Hepatocyte (in vitro differentiated cells): Measurements from ENCODE around the gene METTL14. TPM values are rescaled to one million over a fixed set of nuclear protein-coding genes. Genes with fewer than 3 reads are reported as not detected.
A peak's percentile ranks its signal among the peaks of the same experiment; 100 is the strongest.

Experiments
- DNase-seq: peaks from one replicate; pipeline ENCODE4 v3.0.0-alpha.2; 2016; ENCODE audit warnings: low spot score
- H2AFZ ChIP-seq: fragments of 200-600 bp; sonication (generic); 2 replicates; pipeline ENCODE4 v1.6.0; 2016; ENCODE audit warnings: antibody characterized with exemption, mild to moderate bottlenecking
- H3K27ac ChIP-seq: fragments of 200-600 bp; sonication (generic); 2 replicates; pipeline ENCODE4 v1.5.1; 2016; ENCODE audit warnings: mild to moderate bottlenecking
- H3K27me3 ChIP-seq: fragments of 200-600 bp; sonication (generic); 2 replicates; pipeline ENCODE4 v1.6.1; 2016
- H3K36me3 ChIP-seq: fragments of 200-600 bp; sonication (generic); replicated peaks from 2 replicates; pipeline ENCODE4 v1.5.1; 2016; ENCODE audit warnings: low read depth; ENCODE audit not compliant: insufficient read depth
- H3K4me1 ChIP-seq: fragments of 200-600 bp; sonication (generic); 2 replicates; pipeline ENCODE4 v1.5.1; 2016; ENCODE audit warnings: mild to moderate bottlenecking, moderate library complexity; ENCODE audit not compliant: insufficient read depth
- H3K4me2 ChIP-seq: fragments of 200-600 bp; sonication (generic); 2 replicates; pipeline ENCODE4 v1.6.0; 2016
- H3K4me3 ChIP-seq: fragments of 200-600 bp; sonication (generic); 2 replicates; pipeline ENCODE4 v1.5.1; 2016; ENCODE audit warnings: mild to moderate bottlenecking
- H3K79me2 ChIP-seq: fragments of 200-600 bp; sonication (generic); 2 replicates; pipeline ENCODE4 v1.6.0; 2017; ENCODE audit warnings: mild to moderate bottlenecking
- H3K9me2 ChIP-seq: fragments of 200-600 bp; sonication (generic); replicated peaks from 2 replicates; pipeline ENCODE4 v1.6.0; 2017; ENCODE audit warnings: mild to moderate bottlenecking; ENCODE audit not compliant: insufficient read depth
- H3K9me3 ChIP-seq: fragments of 200-600 bp; sonication (generic); 2 replicates; pipeline ENCODE4 v1.5.1; 2016; ENCODE audit warnings: low read depth, mild to moderate bottlenecking
- H4K20me1 ChIP-seq: fragments of 200-600 bp; sonication (generic); 2 replicates; pipeline ENCODE4 v1.6.0; 2016; ENCODE audit warnings: mild to moderate bottlenecking; ENCODE audit not compliant: insufficient read depth, poor library complexity, severe bottlenecking
- EZH2 ChIP-seq: fragments of 200-600 bp; sonication (generic); IDR thresholded peaks from 2 replicates; pipeline ENCODE4 v1.6.1; 2016; ENCODE audit warnings: antibody characterized with exemption, mild to moderate bottlenecking, borderline replicate concordance
- EZH2phosphoT487 ChIP-seq: fragments of 200-600 bp; sonication (generic); IDR thresholded peaks from one replicate; pipeline ENCODE4 v1.6.1; 2018; ENCODE audit warnings: antibody characterized with exemption, mild to moderate bottlenecking, low read depth, moderate library complexity; ENCODE audit not compliant: unreplicated experiment, severe bottlenecking
- WGBS: methylation state at CpG from one replicate; pipeline ENCODE4 v1.1.6; 2016; ENCODE audit warnings: low lambda C conversion rate; ENCODE audit errors: missing lambda C conversion rate; 5-methylcytosine and 5-hydroxymethylcytosine counted together
- polyA plus RNA-seq: library from polyadenylated mRNA; unstranded; fragments of >200 nt; fragmentation: Nextera tagmentation; extraction: Ambion mirVana; gene quantifications from 2 replicates; pipeline ENCODE4 v1.2.1, GENCODE V29; 2016
- total RNA-seq: library from RNA; depleted of rRNA; stranded (reverse); fragments of >200 nt; gene quantifications from 2 replicates; pipeline ENCODE4 v1.2.3, GENCODE V29; 2014
- TF ChIP-seq, protein P1 (sequence below): fragments of 200-600 bp; sonication (generic); IDR thresholded peaks from 2 replicates; pipeline ENCODE4 v1.5.1; 2016; ENCODE audit warnings: antibody characterized with exemption, mild to moderate bottlenecking; ENCODE audit not compliant: poor library complexity

The METTL14 gene
- total and polyA plus RNA-seq, 2 experiments from 2014 or later = 18.3 to 24.4 TPM

DNA sequence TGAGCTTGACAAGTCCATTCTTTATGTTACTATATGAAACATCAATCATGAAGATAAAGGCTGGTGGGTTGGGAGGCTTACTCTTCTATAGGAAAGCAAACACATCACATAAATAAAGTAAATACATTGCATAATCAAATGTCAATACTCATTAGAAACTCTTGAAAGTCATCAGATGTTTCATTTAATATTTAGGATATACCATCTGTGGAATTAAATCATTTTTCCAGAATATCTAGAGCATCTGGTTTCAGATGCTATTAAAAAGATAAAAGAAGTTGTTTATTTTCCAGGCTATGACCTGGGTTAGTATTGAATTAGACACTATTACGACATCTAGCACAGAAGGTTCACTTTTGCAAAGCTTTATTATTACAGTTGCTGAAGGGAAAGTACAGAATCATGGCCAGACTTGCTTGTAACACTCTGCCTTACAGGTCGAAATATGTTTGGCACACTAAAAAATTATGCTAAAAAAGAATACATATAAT, 72.6 kb downstream of the METTL14 start:
- peaks cover 2% of the 10 kb centered on the region for H3K79me2 ChIP-seq
- H2AFZ ChIP-seq = no peak overlapping the region
- H3K9me3 ChIP-seq = no peaks in the 10 kb centered on the region
- H4K20me1 ChIP-seq = no peaks in the 10 kb centered on the region
- no peaks in the 10 kb centered on the region for H3K9me2 ChIP-seq
- no peak overlapping the region for H3K4me3 ChIP-seq
- peak overlapping the region; percentile 15 for H3K4me2 ChIP-seq
- no peaks in the 10 kb centered on the region for H3K36me3 ChIP-seq
- WGBS = 65% methylated on average over 2 of the region's 2 CpGs
- TF ChIP-seq EZH2phosphoT487 (no peak), EZH2 (no peak)
- TF ChIP-seq, protein P1, sequence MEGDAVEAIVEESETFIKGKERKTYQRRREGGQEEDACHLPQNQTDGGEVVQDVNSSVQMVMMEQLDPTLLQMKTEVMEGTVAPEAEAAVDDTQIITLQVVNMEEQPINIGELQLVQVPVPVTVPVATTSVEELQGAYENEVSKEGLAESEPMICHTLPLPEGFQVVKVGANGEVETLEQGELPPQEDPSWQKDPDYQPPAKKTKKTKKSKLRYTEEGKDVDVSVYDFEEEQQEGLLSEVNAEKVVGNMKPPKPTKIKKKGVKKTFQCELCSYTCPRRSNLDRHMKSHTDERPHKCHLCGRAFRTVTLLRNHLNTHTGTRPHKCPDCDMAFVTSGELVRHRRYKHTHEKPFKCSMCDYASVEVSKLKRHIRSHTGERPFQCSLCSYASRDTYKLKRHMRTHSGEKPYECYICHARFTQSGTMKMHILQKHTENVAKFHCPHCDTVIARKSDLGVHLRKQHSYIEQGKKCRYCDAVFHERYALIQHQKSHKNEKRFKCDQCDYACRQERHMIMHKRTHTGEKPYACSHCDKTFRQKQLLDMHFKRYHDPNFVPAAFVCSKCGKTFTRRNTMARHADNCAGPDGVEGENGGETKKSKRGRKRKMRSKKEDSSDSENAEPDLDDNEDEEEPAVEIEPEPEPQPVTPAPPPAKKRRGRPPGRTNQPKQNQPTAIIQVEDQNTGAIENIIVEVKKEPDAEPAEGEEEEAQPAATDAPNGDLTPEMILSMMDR = no peak
- H3K27me3 ChIP-seq = no peaks in the 10 kb centered on the region
- peaks cover 52% of the 10 kb centered on the region for H3K4me1 ChIP-seq
- peak; percentile 17 for DNase-seq
- H3K27ac ChIP-seq = peak overlapping the region; percentile 59

DNA sequence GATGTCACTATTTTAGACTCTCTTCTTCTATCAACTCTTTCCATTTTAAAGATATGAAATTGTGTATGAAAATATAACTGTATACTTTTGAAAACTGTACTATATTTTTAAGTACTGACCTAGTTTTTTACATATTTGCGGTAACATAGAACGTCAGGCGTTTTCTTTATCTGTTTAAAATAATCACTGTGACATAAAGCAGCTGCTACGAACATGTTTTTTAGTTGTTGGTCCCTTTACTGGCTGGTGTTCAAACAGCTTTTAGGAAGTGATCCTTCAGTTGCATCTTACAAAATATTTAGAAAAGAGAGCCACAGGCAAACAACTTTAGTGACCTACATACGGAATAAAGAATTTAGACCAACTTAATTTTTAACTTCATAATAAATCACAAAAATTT, 73.1 kb downstream of the METTL14 start:
- H4K20me1 ChIP-seq = no peaks in the 10 kb centered on the region
- H3K9me3 ChIP-seq = no peaks in the 10 kb centered on the region
- 47% methylated on average over 5 of the region's 5 CpGs for WGBS
- no peak overlapping the region for H3K4me3 ChIP-seq
- H3K36me3 ChIP-seq = no peaks in the 10 kb centered on the region
- peaks cover 2% of the 10 kb centered on the region for H3K79me2 ChIP-seq
- peak overlapping the region; percentile 59 for H3K27ac ChIP-seq
- H3K9me2 ChIP-seq = no peaks in the 10 kb centered on the region
- peak overlapping the region; percentile 15 for H3K4me2 ChIP-seq
- TF ChIP-seq EZH2phosphoT487 (no peak), EZH2 (no peak)
- TF ChIP-seq, protein P1 = no peak
- H3K27me3 ChIP-seq = no peaks in the 10 kb centered on the region
- peaks cover 53% of the 10 kb centered on the region for H3K4me1 ChIP-seq
- H2AFZ ChIP-seq = no peak overlapping the region
- no peak for DNase-seq

DNA sequence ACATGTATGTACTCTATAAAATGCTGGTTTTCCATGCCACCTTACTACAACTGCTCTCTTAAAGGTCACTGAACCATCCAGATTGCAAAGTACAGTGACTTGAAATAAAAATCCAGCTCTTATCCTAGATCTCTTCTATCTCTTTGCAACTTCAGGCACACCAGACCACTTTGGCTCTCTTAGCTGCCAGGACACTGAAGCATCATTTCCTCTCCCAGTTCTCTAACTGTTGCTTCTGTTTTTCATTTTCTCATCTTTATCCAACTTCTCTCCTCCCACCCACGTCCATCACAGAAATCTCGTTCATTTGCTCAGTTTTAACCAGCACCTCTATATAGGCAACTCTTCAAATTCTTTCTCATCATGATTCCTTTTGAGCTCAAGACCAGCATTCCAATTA, 74.3 kb downstream of the METTL14 start:
- WGBS = 84% methylated on average over 2 of the region's 2 CpGs
- no peaks in the 10 kb centered on the region for H4K20me1 ChIP-seq
- peak overlapping the region; percentile 59 for H3K27ac ChIP-seq
- no peaks in the 10 kb centered on the region for H3K27me3 ChIP-seq
- no peaks in the 10 kb centered on the region for H3K9me2 ChIP-seq
- no peak overlapping the region for H3K4me2 ChIP-seq
- H3K36me3 ChIP-seq = no peaks in the 10 kb centered on the region
- no peaks in the 10 kb centered on the region for H3K9me3 ChIP-seq
- peaks cover 45% of the 10 kb centered on the region for H3K4me1 ChIP-seq
- no peak overlapping the region for H2AFZ ChIP-seq
- peaks cover 2% of the 10 kb centered on the region for H3K79me2 ChIP-seq
- no peak for DNase-seq
- TF ChIP-seq EZH2phosphoT487 (no peak), EZH2 (no peak)
- TF ChIP-seq, protein P1 = no peak
- H3K4me3 ChIP-seq = no peak overlapping the region
